M059J (cell line): ENCODE results near the gene FSTL3. TPM values are rescaled to one million over a fixed set of nuclear protein-coding genes. Genes with fewer than 3 reads are reported as not detected.
"Not testable (repeated sequence)": the region's sequence is repeated elsewhere in the genome, so short reads cannot be mapped to it uniquely, and the experiment has no call there.

Experiments
- DNase-seq: peaks from one replicate; pipeline ENCODE4 v3.0.0-alpha.2; 2012; ENCODE audit warnings: low read depth
- total RNA-seq: library from RNA; depleted of rRNA; stranded (reverse); fragments of >200 nt; shearing (Covaris generic); gene quantifications from 2 replicates; pipeline ENCODE4 v1.2.3, GENCODE V29; 2014

The FSTL3 gene
- total RNA-seq, 1 experiment from 2014 or later: 59.0 TPM

DNA sequence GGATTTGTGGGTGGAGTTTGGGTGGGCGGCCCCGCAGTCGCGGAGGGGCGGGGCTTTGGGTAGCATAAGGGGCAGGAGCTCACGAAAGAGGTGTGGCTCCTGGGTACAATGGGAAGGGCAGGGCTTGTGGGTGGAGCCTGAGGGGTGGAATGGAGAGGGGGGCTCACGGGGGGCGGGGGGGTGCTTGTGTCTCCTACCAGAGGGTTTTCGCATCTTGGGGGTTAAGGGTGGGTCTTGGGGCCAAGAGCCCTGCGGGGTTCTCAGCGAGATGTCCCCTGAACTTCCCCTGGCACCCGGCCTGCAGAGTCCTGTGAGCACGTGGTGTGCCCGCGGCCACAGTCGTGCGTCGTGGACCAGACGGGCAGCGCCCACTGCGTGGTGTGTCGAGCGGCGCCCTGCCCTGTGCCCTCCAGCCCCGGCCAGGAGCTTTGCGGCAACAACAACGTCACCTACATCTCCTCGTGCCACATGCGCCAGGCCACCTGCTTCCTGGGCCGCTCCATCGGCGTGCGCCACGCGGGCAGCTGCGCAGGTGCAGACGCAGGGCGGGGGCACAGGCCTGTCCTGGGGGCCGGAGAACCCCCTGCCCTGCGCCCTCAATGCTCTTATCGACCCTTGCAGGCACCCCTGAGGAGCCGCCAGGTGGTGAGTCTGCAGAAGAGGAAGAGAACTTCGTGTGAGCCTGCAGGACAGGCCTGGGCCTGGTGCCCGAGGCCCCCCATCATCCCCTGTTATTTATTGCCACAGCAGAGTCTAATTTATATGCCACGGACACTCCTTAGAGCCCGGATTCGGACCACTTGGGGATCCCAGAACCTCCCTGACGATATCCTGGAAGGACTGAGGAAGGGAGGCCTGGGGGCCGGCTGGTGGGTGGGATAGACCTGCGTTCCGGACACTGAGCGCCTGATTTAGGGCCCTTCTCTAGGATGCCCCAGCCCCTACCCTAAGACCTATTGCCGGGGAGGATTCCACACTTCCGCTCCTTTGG, 5.1 kb downstream of the FSTL3 start:
- DNase-seq: no peak

DNA sequence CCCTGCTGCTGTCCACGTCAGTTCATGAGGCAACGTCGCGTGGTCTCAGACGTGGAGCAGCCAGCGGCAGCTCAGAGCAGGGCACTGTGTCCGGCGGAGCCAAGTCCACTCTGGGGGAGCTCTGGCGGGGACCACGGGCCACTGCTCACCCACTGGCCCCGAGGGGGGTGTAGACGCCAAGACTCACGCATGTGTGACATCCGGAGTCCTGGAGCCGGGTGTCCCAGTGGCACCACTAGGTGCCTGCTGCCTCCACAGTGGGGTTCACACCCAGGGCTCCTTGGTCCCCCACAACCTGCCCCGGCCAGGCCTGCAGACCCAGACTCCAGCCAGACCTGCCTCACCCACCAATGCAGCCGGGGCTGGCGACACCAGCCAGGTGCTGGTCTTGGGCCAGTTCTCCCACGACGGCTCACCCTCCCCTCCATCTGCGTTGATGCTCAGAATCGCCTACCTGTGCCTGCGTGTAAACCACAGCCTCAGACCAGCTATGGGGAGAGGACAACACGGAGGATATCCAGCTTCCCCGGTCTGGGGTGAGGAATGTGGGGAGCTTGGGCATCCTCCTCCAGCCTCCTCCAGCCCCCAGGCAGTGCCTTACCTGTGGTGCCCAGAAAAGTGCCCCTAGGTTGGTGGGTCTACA, 6.6 kb downstream of the FSTL3 start:
- no peak for DNase-seq

DNA sequence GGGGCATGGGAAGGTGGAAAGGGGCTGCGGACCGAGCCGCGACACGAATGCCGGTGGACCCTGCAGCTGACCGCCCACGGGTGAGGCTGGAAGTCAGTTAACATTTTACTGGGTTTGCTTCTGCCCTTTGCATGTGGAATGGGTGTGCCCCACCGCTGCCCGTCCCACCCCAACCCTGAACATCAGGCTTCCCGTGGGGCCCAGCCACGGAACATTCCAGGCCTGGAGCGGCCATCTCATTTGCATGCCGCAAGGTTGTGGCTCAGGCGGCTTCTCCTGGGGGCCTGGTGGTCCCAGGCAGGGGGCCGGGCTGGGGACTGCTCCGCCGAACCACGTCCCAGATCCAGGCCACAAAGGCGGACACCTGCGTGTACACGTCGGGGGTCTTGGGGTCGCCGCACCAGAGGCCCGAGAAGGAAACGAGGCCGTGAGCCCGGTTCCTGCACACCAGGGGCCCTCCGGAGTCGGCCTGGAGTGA, 9.3 kb downstream of the FSTL3 start:
- no peak for DNase-seq

DNA sequence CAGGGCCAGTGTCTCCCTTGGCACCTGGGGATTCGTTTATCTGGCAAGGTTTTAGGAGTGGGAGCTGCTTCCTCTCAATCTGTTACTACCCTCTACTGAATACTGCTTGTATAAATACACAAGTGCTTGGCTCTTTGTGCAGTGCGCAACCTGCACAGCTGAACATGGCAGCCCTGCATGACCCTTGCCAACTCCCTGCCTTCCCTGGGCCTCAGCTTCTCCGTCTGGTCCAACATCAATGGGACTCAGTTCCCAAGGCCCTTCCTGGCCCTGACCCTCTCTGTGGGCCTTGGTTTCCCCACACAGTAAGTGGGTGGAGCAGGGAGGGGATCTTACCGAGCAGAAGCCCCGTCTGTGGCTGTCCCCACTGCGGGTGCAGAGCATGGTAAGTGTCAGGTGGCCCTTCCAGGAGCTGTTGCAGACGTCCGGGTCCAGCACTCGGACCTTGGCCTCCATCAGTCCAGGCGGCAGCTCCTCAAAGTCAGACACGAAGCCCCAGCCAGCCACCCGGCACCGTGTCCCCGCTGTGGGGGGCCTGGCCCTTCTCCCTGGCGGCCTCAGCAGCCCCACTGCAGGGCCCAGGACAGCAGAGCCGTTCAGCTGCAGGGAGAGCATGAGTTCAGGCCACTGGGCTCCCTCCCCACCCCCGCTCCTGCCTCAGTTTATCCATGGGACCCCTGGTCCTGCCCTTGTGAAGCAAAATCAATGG, 10.6 kb downstream of the FSTL3 start:
- no peak for DNase-seq

DNA sequence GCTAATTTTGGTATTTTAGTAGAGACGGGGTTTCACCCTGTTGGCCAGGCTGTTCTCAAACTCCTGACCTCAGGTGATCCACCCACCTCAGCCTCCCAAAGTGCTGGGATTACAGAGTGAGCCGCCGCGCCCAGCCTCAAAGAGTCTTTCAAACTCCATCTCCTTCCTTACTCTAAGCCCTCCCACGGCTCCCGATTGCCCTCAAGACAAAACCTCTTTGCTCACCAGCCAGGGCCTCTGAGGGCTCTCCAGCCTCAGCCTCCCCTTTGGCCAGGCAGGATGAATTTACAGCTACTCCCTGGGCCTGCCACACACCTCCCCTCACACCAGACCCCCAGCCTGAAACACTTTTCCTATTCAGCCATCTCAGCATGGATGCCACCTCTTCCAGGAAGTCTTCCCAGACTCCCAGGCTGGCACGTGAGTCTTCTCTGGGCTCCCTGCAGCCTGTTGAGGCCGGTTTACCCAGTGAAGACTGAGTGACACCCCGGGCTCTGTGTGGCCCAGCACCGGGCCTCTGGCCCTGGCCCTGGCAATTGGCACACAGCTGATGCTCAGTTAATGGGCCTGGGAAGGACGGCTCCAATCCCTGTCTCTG, 11.5 kb downstream of the FSTL3 start:
- DNase-seq: no peak

DNA sequence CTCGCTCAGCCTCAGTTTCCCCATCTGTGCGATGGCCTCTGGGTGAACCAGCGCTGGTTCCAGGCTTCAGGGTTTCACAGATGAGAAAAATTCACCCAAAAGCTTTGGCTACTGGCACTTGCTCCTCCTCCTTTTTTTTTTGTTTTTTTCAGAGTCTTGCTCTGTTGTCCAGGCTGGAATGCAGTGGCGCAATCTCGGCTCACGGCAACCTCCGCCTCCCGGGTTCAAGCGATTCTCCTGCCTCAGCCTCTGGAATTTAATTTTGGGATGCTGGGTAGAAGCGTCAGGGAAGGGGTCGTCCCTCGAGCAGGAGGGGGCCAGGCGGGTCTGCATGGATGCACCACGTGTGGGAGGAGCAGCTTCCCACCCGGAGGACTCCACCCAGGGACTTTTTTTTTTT, 12.0 kb downstream of the FSTL3 start:
- no peak for DNase-seq

DNA sequence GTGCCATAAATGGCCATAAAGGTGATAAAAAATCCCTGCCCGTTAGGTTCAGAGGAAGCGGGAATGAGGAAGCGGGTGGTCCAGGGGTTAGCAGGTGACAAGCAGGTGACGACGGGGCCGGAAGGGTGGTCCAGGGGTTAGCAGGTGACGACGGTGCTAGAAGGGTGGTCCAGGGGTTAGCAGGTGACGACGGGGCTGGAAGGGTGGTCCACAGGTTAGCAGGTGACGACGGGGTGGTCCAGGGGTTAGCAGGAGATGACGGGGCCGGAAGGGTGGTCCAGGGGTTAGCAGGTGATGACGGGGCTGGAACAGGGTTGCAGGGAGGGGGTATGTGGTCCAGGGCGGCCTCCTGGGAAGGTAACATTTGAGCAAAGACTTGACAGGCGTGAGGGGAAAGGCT, 12.8 kb downstream of the FSTL3 start:
- no peak for DNase-seq

DNA sequence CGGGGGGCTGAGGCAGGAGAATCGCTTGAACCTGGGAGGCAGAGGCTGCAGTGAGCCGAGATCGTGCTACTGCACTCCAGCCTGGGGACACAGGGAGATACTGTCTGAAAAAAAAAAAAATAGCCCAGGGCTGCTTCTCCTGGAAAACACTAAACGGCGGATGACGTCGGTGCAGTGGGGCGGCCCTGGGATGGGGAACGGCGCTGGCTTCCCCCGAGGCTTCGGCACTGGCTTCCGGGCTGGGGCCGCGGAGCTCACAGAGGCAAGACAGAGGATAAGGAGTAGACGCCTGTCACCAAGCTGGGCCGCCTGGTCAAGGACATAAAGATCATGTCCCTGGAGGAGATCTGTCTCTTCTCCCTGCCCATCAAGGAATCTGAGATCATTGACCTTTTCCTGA, 14.0 kb downstream of the FSTL3 start:
- DNase-seq: no peak

DNA sequence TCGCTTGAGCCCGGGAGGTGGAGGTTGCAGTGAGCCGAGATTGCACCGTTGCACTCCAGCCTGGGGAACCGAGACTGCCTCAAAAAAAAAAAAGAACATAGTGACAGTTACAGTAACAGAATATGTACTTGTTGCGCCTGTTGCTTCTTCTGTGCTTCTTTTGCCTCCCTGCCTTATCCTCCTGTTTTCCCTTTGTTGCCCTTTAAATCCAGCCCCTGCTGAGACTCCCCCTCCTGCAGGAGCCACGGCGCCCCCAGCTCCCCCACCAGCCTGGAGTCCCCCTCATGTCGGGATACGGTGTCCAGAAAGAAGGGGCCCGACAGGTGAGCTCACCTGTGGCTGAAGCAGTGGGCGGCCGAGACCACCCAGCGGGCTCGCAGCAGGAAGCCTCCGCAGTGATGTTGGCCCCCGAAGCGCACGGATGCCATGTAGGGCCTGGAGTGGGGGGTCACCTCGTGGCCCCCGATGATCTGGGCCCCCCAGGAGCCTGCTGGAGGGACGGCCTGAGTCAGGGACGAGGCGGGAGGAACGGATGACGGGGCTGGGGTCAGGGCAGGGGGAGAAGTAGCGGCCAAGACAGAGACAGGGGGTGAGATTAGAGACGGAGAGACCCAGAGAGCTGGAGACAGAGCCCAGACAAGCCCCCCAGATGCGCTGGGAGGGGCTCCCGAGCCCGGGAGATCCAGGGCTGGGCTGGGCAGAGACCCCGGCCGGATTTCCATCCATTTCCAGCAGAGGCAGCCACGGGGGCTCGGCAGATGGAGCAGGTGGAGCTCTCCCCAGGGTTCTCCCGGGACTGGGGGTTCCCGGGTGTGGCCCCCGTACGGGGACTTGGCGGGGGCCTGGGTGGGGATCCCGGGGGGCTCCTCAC, 18.5 kb downstream of the FSTL3 start:
- no peak for DNase-seq

DNA sequence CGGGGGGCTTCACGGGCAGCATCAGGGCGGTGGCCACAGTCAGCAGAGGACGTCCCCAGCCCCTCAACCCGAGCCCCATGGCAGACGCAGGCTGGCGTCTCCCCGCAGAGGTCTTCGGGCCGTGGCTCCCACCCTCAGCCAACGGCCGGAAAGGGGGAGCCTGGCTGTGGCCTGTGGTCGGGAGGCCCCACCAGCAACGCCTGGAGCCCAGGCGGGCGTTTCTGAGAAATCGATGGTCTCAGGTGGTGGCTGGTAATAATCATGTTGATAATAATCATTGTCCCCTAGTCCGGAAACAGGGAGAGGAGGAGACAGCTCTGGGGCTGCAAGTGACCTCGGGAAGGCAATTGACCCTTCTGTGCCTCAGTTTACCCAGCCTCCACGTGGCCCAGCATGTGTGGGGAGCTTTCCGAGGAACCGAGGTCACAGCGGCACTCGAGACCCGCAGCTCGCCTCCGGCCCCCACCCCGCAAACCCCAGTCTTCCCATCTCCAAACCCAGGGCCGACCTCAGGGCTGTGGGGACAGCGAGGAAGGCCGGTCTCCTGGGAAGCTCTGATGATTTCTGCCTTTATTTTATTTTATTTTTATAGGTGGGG, 19.3 kb downstream of the FSTL3 start, which contains the start of gene PRSS57:
PRSS57 (minus strand) TSS at position 101 of the 598 bp plus-strand sequence; CDS start at position 79, 22 bp downstream.
- DNase-seq: no peak

DNA sequence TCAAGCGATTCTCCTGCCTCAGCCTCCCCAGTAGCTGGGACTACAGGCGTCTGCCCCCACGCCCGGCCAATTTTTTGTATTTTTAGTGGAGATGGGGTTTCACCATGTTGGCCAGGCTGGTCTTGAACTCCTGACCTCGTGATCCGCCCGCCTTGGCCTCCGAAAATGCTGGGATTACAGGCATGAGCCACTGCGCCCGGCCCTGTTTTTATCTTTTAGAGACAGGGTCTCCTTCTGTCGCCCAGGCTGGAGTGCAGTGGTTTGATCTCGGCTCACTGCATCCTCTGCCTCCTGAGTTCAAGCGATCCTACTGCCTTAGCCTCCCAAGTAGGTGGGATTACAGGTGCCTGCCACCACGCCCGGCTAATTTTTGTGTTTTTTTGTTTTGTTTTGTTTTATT, 22.3 kb downstream of the FSTL3 start:
- not testable (repeated sequence) for DNase-seq

DNA sequence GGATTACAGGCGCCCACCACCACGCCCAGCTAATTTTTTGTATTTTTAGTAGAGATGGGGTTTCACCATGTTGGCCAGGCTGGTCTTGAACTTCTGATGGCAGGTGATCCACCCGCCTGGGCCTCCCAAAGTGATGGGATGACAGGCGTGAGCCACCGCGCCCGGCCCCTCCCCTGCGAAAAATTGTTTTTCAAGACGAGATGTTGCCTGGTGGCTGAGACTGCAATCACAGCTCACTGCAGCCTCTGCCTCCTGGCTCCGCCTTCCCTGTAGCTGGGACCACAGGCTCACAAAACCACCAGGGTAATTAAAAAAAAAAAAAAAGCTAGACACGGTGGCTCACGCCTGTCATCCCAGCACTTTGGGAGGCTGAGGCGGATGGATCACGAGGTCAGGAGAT, 23.7 kb downstream of the FSTL3 start:
- peak; percentile 23 for DNase-seq

DNA sequence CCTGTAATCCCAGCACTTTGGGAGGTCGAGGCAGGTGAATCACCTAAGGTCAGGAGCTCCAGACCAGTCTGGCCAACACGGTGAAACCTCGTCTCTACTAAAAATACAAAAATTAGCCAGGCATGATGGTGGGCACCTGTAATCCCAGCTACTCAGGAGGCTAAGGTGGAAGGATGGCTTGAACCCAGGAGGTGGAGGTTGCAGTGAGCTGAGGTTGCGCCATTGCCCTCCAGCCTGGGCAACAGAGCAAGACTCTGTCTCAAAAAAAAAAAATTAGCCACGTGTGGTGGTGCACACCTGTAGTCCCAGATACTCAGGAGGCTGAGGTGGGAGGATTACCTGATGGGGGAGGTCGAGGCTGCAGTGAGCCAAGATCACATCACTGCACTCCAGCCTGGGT, 26.7 kb downstream of the FSTL3 start:
- DNase-seq: not testable (repeated sequence)

DNA sequence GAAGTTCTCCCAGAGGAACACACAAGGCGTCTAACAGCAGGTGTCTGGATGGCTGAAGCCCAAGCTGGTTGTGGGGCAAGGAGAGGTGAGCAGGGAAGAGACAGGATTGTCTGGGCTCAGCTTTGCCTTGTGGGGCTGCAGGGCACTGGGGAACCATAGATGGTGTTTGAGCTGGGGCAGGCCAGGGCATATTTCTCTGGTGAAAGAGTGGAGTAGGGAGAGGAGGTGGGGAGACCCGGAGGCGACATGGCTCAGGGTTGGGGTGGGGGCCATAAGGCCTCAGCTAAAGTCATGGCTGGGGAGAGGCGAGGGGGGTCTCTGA, 27.1 kb downstream of the FSTL3 start:
- no peak for DNase-seq

DNA sequence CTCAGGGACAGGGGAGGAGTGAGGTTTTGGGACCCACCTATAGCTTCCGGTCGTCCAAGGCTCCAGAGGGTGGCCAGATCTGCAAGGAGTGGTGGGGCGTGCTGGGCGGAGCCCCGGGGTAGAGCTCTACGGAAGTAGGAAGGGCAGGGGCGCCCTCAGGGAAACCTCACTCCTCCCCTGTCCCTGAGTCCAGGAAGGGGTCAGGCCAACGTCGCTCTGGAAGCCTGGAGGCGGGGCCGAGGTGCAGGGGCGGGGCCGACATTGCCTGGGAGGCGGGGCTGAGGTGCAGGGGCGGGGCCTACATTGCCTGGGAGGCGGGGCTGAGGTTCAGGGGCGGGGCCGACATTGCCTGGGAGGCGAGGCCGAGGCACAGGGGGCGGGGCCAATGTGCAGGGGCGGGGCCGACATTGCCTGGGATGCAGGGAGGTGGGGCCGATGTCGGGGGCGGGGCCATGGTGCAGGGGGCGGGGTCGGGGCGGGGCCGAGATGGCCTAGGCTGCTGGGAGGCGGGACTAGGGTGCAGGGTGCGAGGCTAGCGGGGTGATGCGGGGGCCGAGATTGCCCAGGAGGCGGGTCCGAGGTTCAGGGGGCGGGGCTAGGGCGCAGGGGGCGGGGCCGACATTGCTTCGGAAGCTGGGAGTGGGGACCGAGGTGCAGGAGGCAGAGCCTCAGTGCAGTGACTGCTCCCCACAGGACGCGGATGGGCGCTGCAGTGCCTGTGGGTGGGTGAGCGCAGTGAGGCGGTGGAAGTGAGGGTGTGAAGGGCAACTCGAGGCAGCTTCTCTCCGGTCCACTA, 27.7 kb downstream of the FSTL3 start:
- no peak for DNase-seq

DNA sequence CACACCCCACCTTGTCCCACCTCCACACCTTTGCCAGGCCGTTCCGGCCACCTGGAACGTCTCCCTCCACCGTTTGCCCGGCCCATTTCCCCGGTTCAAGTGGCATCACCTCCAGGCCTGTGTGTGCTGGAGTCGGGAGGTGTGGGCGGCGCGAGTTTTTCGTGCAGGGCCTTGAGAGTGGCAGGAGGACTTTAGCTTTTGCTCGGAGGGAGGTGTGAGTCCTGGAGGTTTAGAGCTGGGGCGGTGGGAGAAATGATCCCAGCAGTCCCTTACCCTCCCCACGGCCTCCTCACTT, 28.2 kb downstream of the FSTL3 start:
- DNase-seq: no peak

DNA sequence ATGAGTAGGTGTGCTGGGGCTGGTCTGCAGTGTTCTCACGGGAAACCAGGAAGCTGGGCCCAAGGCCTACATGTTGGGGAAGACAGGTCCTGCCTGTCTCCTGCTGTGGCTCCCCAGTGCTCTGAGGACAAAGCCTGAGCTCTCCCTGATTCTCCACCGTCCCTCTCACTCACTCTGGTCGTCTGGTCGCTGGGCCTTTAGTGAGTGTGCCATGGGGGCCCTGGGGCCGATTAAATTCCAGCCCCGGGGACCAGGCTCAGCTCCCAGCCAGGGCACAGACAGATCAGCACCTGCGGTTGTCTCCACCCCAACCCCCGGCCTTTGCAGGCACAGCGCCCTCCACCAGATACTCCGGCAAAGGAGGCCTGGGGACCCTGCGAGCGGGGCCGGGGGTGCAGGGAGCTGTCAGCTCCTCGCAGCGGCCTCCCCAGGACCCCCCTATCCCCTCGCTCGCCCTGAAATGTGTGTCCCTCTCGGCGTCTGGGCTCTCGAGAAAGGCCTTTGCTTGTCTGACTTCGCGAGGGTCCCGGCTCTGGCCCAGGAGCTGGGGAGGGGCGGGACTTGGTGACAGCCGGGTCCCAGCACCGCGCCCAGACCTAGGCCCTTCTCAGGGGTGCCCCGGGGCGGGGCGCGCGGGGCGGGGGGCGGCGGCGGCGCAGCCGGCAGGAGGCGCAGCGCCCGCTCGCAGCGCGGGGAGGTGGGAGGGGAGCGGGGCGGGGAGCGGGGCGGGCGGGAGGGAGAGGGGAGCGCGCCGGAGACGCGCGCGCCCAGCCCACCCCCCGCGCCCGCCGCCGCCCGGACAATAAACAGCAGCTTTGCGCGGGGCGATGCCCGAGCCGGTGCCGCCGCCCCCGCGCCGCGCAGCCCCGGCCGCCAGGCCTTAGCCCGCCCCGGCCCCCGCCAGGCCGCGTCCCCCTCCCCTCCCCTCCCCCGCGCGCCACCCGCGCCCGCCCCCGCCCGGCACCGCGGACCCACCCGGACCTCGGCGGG, 32.3 kb downstream of the FSTL3 start, which contains the start of gene PALM:
PALM (plus strand) TSS at position 782 of the 990 bp plus-strand sequence. CDS start 212 bp downstream, outside the sequence.
- DNase-seq: no peak

DNA sequence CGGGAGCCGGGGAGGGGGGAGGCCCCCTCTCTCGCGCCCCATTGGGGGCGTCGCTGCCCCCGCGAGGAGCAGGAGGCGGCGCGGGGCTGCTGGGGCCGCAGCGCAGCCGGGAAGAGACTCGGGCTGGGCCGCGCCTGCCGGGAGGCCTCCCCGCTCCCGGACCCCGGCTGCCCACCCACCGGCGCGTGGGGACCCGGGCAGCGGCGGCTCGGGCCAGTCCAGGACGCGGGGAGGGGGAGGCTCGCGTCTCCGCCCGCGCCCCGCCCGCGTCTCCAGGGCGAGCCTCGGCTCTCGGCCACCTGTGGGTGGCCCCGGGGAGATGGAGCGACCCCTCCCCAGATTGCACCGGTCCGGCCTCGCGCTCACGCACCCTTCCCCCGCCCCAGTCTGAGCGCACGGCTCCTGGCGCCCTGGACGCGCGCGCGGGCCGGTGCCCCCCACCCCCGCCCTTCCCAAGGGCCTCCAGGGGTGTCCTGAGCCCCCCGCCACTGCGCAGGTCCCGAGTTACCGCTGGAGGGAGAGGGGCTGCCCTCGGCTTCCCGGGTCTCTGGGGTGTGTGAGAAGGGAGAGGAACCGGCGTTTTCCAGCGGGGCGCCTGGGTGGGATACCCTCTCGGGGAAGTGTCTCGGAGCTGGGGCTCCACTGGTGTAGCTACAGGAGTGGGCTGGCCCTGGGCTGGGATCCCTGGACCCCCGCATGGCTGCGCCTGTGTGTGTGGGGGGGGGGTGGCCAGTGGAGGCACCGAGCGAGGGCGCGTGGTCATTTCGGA, 33.2 kb downstream of the FSTL3 start:
- no peak for DNase-seq
